ENCODE measurements around the gene SPATS2.

DNA sequence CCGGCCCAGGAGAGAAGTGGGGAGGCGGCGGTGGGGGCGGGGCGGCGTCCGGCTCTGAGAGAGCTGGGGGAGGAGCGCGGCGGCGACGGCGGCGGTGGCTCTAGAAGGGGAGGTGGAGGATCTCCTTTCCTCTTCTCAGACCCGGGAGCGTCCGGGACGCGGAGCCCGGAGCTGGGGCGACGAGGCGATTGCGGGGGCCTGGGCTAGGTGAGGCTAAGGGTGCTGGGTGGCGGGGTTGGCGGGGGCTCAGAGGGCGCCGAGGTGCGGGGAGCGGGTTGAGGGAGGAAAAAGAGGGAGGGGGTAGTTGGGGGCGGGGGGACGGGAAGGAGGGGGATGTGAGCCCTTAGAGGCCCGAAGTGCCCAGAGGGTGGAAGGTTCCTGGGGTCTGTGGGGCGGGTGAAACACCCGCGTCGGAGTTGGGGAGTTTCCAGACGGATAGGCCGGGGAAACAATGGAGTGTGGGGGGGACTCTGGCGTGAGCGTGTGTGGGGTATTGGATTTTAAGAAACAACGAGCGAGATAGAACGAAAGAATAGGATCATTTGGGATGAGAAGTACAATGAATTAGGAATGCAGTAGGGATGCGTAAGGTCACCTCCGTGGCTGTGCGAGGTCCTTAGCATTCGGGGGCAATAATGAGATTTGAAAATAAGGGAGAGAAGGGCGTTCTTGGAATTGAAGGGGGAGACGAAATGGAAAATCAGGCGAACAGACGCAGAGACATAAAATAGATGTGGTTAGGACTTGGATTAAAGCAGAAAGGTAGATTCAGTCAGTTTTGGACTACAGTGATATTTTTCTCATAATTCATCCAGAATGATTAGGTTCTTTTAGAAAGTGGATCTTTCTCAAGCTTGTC is at the start of gene SPATS2:
- no peak for TF ChIP-seq ZSCAN23 (tag by site-specific recombination; IDR thresholded peaks at IDR 0.05)
- TF ChIP-seq, protein P1, sequence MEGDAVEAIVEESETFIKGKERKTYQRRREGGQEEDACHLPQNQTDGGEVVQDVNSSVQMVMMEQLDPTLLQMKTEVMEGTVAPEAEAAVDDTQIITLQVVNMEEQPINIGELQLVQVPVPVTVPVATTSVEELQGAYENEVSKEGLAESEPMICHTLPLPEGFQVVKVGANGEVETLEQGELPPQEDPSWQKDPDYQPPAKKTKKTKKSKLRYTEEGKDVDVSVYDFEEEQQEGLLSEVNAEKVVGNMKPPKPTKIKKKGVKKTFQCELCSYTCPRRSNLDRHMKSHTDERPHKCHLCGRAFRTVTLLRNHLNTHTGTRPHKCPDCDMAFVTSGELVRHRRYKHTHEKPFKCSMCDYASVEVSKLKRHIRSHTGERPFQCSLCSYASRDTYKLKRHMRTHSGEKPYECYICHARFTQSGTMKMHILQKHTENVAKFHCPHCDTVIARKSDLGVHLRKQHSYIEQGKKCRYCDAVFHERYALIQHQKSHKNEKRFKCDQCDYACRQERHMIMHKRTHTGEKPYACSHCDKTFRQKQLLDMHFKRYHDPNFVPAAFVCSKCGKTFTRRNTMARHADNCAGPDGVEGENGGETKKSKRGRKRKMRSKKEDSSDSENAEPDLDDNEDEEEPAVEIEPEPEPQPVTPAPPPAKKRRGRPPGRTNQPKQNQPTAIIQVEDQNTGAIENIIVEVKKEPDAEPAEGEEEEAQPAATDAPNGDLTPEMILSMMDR (tag by site-specific recombination; IDR thresholded peaks at IDR 0.05) = no peak
- no peak for TF ChIP-seq BCL11B (tag by site-specific recombination; IDR thresholded peaks at IDR 0.05; ENCODE audit: low read depth)
- TF ChIP-seq, protein P2, sequence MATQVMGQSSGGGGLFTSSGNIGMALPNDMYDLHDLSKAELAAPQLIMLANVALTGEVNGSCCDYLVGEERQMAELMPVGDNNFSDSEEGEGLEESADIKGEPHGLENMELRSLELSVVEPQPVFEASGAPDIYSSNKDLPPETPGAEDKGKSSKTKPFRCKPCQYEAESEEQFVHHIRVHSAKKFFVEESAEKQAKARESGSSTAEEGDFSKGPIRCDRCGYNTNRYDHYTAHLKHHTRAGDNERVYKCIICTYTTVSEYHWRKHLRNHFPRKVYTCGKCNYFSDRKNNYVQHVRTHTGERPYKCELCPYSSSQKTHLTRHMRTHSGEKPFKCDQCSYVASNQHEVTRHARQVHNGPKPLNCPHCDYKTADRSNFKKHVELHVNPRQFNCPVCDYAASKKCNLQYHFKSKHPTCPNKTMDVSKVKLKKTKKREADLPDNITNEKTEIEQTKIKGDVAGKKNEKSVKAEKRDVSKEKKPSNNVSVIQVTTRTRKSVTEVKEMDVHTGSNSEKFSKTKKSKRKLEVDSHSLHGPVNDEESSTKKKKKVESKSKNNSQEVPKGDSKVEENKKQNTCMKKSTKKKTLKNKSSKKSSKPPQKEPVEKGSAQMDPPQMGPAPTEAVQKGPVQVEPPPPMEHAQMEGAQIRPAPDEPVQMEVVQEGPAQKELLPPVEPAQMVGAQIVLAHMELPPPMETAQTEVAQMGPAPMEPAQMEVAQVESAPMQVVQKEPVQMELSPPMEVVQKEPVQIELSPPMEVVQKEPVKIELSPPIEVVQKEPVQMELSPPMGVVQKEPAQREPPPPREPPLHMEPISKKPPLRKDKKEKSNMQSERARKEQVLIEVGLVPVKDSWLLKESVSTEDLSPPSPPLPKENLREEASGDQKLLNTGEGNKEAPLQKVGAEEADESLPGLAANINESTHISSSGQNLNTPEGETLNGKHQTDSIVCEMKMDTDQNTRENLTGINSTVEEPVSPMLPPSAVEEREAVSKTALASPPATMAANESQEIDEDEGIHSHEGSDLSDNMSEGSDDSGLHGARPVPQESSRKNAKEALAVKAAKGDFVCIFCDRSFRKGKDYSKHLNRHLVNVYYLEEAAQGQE (tag by site-specific recombination; IDR thresholded peaks at IDR 0.05) = no peak
- TF ChIP-seq ZNF423 (tag by site-specific recombination; IDR thresholded peaks at IDR 0.05) = no peak
- TF ChIP-seq, protein P3, sequence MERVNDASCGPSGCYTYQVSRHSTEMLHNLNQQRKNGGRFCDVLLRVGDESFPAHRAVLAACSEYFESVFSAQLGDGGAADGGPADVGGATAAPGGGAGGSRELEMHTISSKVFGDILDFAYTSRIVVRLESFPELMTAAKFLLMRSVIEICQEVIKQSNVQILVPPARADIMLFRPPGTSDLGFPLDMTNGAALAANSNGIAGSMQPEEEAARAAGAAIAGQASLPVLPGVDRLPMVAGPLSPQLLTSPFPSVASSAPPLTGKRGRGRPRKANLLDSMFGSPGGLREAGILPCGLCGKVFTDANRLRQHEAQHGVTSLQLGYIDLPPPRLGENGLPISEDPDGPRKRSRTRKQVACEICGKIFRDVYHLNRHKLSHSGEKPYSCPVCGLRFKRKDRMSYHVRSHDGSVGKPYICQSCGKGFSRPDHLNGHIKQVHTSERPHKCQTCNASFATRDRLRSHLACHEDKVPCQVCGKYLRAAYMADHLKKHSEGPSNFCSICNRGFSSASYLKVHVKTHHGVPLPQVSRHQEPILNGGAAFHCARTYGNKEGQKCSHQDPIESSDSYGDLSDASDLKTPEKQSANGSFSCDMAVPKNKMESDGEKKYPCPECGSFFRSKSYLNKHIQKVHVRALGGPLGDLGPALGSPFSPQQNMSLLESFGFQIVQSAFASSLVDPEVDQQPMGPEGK (tag by site-specific recombination; IDR thresholded peaks at IDR 0.05) = peak; percentile 86
- peak; percentile 14; the same call in 1 of the 2 replicates for TF ChIP-seq ZBTB17 (tag by site-specific recombination; IDR thresholded peaks at IDR 0.05)
- no peak for TF ChIP-seq ZNF114 (tag by site-specific recombination; IDR thresholded peaks at IDR 0.05)
- no peak for TF ChIP-seq YY1 (tag by site-specific recombination; IDR thresholded peaks at IDR 0.05)
